Peyer's patch (tissue), 4 donors: ENCODE measurements around the gene ACOT9.

ENCODE experiments used
- POLR2A ChIP-seq, 2 donors: fragments of 450-650 bp; IDR thresholded peaks; one replicate each; pipeline ENCODE4 v1.5.1; 2017; ENCODE audit warnings: antibody characterized with exemption in 2 of 2, mild to moderate bottlenecking in 2 of 2, moderate library complexity in 2 of 2
- TF ChIP-seq, protein P1 (sequence below), 6 experiments: fragments of 450-650 bp in 4 of 6; fragments of 200-600 bp in 2 of 6; sonication (generic) in 1 of 6; IDR thresholded peaks; one replicate each; pipeline ENCODE4 v1.5.1; 2017 to 2019; ENCODE audit warnings: antibody characterized with exemption in 6 of 6, mild to moderate bottlenecking in 3 of 6, moderate library complexity in 1 of 6

DNA sequence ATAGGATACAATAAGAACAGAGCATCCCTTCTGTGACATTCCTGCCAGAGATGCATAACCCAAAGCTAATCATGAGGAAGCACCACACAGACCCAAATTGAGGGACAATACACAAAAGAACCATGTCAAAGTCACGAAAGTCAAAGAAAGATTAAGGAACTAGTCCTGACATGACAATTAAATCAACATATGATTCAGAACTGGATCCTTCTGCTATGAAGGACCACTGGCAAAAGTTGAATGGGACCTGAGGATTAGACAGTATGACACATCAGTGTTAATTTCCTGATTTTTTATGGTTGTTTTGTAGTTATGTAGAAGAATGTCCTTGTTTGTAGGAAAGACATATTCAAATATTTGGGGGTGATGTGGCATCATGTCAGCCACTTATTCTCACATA lies 13.9 kb downstream of the ACOT9 start:
- TF ChIP-seq POLR2A (IDR thresholded peaks at IDR 0.05), result no peak
- TF ChIP-seq, protein P1, sequence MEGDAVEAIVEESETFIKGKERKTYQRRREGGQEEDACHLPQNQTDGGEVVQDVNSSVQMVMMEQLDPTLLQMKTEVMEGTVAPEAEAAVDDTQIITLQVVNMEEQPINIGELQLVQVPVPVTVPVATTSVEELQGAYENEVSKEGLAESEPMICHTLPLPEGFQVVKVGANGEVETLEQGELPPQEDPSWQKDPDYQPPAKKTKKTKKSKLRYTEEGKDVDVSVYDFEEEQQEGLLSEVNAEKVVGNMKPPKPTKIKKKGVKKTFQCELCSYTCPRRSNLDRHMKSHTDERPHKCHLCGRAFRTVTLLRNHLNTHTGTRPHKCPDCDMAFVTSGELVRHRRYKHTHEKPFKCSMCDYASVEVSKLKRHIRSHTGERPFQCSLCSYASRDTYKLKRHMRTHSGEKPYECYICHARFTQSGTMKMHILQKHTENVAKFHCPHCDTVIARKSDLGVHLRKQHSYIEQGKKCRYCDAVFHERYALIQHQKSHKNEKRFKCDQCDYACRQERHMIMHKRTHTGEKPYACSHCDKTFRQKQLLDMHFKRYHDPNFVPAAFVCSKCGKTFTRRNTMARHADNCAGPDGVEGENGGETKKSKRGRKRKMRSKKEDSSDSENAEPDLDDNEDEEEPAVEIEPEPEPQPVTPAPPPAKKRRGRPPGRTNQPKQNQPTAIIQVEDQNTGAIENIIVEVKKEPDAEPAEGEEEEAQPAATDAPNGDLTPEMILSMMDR (IDR thresholded peaks at IDR 0.05), result no peak
